Prostate gland (tissue), 2 donors: ENCODE measurements around the gene DNAI4. TPM values are rescaled to one million over a fixed set of nuclear protein-coding genes. Genes with fewer than 3 reads are reported as not detected.
"Not testable (repeated sequence)": the region's sequence is repeated elsewhere in the genome, so short reads cannot be mapped to it uniquely, and the experiment has no call there.

ENCODE experiments used
- DNase-seq: peaks from one replicate; pipeline ENCODE4 v3.0.0-alpha.2; 2019; ENCODE audit warnings: low spot score
- H3K27ac ChIP-seq, 2 donors: fragments of 200-600 bp; sonication (generic); 2 replicates each; pipeline ENCODE4 v1.5.1; 2017 to 2019
- H3K27me3 ChIP-seq: fragments of 200-600 bp; sonication (generic); replicated peaks from 2 replicates; pipeline ENCODE4 v1.5.1; 2019; ENCODE audit not compliant: insufficient read depth
- H3K36me3 ChIP-seq, 2 donors: fragments of 200-600 bp; sonication (generic); 1 replicate in 1 of 2; 2 replicates in 1 of 2; pipeline versions ENCODE4 v1.5.1 to v1.8.1; 2017 to 2019
- H3K4me1 ChIP-seq: fragments of 200-600 bp; sonication (generic); replicated peaks from 2 replicates; pipeline ENCODE4 v1.5.1; 2019
- H3K4me3 ChIP-seq, 2 donors: fragments of 200-600 bp; sonication (generic); 2 replicates each; pipeline ENCODE4 v1.5.1; 2017 to 2019
- H3K9me3 ChIP-seq: fragments of 200-600 bp; sonication (generic); 2 replicates; pipeline ENCODE4 v1.5.1; 2017
- CTCF ChIP-seq, 4 experiments: fragments of 200-600 bp in 2 of 4; fragments of 450-650 bp in 2 of 4; sonication (generic) in 2 of 4; IDR thresholded peaks; 1 replicate in 3 of 4; 2 replicates in 1 of 4; pipeline ENCODE4 v1.5.1; 2016 to 2019; ENCODE audit warnings: antibody characterized with exemption in 4 of 4, mild to moderate bottlenecking in 2 of 4, moderate library complexity in 2 of 4
- POLR2A ChIP-seq: fragments of 450-650 bp; IDR thresholded peaks from one replicate; pipeline ENCODE4 v1.6.1; 2016; ENCODE audit warnings: antibody characterized with exemption, mild to moderate bottlenecking
- POLR2AphosphoS5 ChIP-seq: sonication (generic); formaldehyde crosslinking; IDR thresholded peaks from one replicate; pipeline ENCODE4 v1.6.1; 2017; ENCODE audit warnings: antibody characterized with exemption
- WGBS: methylation state at CpG from one replicate; pipeline ENCODE4 v1.1.5; 2018; 5-methylcytosine and 5-hydroxymethylcytosine counted together
- intact Hi-C: fragments of 100-400 bp; cut with DNase I; formaldehyde crosslinking; loops from one replicate; pipeline ENCODE4 v1.14.2; 2022
- total RNA-seq, 2 donors: library from RNA; depleted of rRNA; stranded (reverse); fragments of >200 nt; gene quantifications; one replicate each; pipeline ENCODE4 v1.1.0, GENCODE V29; 2016

The DNAI4 gene
- total RNA-seq, 2 donors from 2014 or later: 8.0 to 8.5 TPM

- H3K27me3 ChIP-seq: no peaks in the 10 kb centered on the region
- no peak overlapping the region for H3K4me3 ChIP-seq
- intact Hi-C loops: no loop called here
- no peak overlapping the region for H3K27ac ChIP-seq
- no peak for TF ChIP-seq CTCF (IDR thresholded peaks at IDR 0.05)
- no peak for TF ChIP-seq POLR2A
- TF ChIP-seq POLR2AphosphoS5: no peak
- 93% methylated on average over 3 of the region's 3 CpGs for WGBS
- no peaks in the 10 kb centered on the region for H3K4me1 ChIP-seq
- no peaks in the 10 kb centered on the region for H3K36me3 ChIP-seq
- no peak for DNase-seq
- no peaks in the 10 kb centered on the region for H3K9me3 ChIP-seq
Observed at GRCh38 chr1:66893712-66894111, 30.9 kb downstream of the DNAI4 start.

GRCh38 chr1:66890621-66891020, 34.0 kb downstream of the DNAI4 start:
- no peaks in the 10 kb centered on the region for H3K27me3 ChIP-seq
- H3K36me3 ChIP-seq: no peaks in the 10 kb centered on the region
- DNase-seq: no peak
- intact Hi-C loops: no loop called here
- no peak for TF ChIP-seq CTCF (IDR thresholded peaks at IDR 0.05)
- TF ChIP-seq POLR2AphosphoS5: no peak
- no peak for TF ChIP-seq POLR2A
- no peaks in the 10 kb centered on the region for H3K9me3 ChIP-seq
- 90% methylated on average over 1 of the region's 1 CpG for WGBS
- H3K4me1 ChIP-seq: no peaks in the 10 kb centered on the region
- H3K27ac ChIP-seq: no peak overlapping the region
- H3K4me3 ChIP-seq: no peak overlapping the region

- Histone ChIP-seq H3K27ac (no peak overlapping the region), H3K4me1 (no peaks in the 10 kb centered on the region), H3K9me3 (no peaks in the 10 kb centered on the region), H3K36me3 (no peaks in the 10 kb centered on the region), H3K4me3 (no peak overlapping the region), H3K27me3 (no peaks in the 10 kb centered on the region)
- WGBS: 100% methylated on average over 1 of the region's 1 CpG
- DNase-seq: no peak
- TF ChIP-seq POLR2A (no peak), CTCF (IDR thresholded peaks at IDR 0.05) (no peak), POLR2AphosphoS5 (no peak)
- intact Hi-C loops: no loop called here
Observed at GRCh38 chr1:66889030-66889429, 35.6 kb downstream of the DNAI4 start.

- Histone ChIP-seq H3K27me3 (no peaks in the 10 kb centered on the region), H3K9me3 (no peaks in the 10 kb centered on the region), H3K36me3 (no peaks in the 10 kb centered on the region), H3K4me1 (no peaks in the 10 kb centered on the region), H3K27ac (no peak overlapping the region), H3K4me3 (no peak overlapping the region)
- TF ChIP-seq POLR2A: no peak
- no peak for TF ChIP-seq CTCF (IDR thresholded peaks at IDR 0.05)
- TF ChIP-seq POLR2AphosphoS5: no peak
- no peak for DNase-seq
- 82% methylated on average over 1 of the region's 1 CpG for WGBS
- intact Hi-C loops: no loop called here
Observed at GRCh38 chr1:66876664-66877063, 48.0 kb downstream of the DNAI4 start.

GRCh38 chr1:66873111-66873510, 51.5 kb downstream of the DNAI4 start:
- Histone ChIP-seq H3K27me3 (no peaks in the 10 kb centered on the region), H3K36me3 (no peaks in the 10 kb centered on the region), H3K27ac (no peak overlapping the region), H3K4me1 (no peaks in the 10 kb centered on the region), H3K4me3 (no peak overlapping the region), H3K9me3 (no peaks in the 10 kb centered on the region)
- no peak for DNase-seq
- 94% methylated on average over 5 of the region's 5 CpGs for WGBS
- intact Hi-C loops: no loop called here
- TF ChIP-seq POLR2AphosphoS5: no peak
- no peak for TF ChIP-seq CTCF (IDR thresholded peaks at IDR 0.05)
- TF ChIP-seq POLR2A: no peak

GRCh38 chr1:66872024-66872423, 52.6 kb downstream of the DNAI4 start:
- H3K27me3 ChIP-seq, H3K27ac ChIP-seq, H3K4me3 ChIP-seq, H3K36me3 ChIP-seq, DNase-seq, intact Hi-C loops, H3K9me3 ChIP-seq, H3K4me1 ChIP-seq: not testable (repeated sequence)
- WGBS: 96% methylated on average over 7 of the region's 7 CpGs
